Germinal center (tissue), 1 donor: ENCODE measurements around the gene WDR90.
A peak's percentile ranks its signal among the peaks of the same experiment; 100 is the strongest.
"Not testable (repeated sequence)": the region's sequence is repeated elsewhere in the genome, so short reads cannot be mapped to it uniquely, and the experiment has no call there.

Experiments used
- DNase-seq: peaks from one replicate; pipeline ENCODE4 v3.0.0; 2012; ENCODE audit warnings: mixed read lengths, low spot score

Gene WDR90

DNA sequence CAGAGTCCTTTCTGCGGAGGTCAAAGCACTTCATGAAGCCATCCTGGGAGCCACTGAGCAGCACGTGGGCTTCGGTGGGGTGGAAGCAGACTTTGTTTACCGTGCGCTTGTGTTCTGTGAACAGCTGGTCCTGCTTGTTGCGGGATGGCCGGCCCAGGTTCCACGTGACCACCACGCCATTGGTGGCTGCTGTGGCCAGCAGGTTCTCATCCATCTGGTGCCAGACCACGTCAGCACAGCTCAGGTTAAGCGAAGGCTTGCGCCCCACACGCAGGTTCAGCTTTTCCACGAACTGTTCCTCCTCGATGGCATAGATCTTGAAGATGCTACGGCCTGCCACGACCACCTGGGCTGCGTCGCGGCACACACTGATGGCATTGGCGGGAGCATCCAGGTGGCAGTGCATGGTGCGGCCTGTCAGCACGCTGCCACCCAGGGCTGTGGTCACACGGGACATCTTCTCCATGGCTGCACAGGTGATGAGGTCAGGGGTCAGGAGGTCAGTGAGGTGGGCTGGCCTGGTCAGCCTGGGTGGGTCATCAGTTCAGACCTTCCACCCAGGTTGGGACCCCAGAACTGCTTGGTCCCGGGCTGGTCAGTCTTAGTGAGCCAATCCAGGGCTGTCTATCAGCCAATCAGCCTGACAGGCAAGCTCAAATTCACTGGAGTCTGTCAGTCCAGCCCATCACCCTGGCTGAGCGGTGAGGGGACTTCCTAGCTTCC, 40.2 kb downstream of the WDR90 start:
- no peak for DNase-seq

DNA sequence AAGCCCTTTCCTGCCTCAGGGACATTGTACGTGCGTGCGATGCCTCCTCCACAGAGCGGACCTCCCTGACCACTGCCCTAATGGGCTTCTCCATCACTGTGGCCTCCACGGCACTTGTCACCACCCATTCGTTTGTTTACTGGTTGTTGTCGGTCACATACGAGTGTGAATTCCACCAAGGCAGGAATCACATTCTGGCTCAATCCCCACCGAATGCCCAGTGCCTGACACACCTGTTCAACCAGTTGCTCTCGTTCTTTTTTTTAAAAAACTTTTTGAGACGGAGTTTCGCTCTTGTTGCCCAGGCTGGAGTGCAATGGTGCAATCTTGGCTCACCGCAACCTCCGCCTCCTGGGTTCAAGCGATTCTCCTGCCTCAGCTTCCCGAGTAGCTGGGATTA, 42.1 kb downstream of the WDR90 start:
- not testable (repeated sequence) for DNase-seq

DNA sequence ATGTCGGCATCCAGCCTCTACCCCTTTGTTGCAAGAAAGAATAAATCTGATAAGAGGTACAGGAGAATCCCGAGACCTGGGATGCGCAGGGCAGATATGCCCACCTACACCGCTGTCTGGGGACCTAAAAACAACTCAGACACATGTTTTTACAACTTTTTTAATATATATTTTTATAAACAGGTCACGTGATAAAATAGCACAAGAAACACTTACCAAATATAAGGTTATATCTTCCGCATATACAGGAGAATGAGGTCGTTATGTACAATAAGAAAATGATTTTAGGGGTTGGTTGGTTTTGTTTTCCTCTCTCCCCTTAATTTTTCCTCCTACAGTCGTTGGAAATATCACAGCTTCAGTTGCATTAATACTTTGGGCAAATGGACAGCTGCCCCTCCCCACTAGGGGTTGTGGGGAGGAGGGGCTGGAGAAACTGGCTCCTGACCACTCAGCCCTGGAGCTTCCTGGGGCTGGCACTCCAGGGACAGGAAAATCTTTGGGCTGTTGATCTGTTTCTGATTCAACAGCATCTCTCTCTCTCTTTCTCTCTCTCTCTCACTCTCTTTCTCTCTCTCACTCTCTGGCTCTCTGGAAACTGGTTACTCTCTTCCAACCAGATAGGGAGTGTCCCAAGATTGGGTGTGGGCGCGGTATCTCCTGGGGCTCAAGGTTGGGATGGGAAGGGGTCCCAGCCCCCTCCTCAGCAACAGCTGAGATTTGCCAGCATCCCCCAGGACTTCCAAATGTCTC, 43.4 kb downstream of the WDR90 start:
- DNase-seq, result no peak

DNA sequence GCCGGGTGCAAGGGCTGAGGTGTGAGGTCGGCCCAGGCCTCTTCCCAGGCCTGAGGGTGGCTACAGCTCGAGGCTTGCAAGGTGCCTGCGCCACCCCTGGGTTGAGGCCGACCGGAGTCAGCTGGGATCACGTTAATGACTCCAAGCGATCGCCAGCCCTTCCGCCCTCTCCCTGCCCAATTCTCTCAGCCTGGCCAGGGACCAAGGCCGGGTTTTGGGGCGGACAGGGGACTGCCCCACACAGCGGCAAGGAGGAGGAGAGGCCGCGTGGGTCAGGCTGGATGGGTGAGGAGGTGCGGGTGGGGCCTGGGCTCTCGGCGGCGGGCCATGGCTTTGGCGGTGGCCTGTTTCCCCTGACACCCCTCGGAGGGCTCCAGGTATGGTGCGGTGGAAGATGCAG, 44.2 kb downstream of the WDR90 start:
- DNase-seq, result no peak

DNA sequence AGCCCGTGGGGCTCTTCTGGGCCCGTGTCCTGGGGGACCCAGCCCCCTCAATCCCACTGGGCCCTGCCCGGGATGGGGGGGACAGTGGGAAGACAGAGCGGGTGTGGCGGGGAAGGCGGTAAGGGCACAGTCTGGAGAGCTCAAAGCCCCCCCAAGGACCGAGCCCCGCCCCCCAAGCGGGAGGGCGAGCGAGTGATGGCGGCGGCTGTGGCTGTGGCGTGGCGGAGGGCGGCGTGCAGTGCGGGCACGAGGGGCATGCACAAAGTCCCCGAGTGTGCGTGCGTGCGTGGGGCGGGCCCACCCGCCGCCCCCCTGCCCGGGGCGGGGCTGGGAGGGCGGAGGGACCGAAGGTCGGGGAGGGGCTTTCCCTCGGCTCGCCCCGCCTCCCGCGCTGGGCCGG, 44.6 kb downstream of the WDR90 start:
- DNase-seq, result no peak

DNA sequence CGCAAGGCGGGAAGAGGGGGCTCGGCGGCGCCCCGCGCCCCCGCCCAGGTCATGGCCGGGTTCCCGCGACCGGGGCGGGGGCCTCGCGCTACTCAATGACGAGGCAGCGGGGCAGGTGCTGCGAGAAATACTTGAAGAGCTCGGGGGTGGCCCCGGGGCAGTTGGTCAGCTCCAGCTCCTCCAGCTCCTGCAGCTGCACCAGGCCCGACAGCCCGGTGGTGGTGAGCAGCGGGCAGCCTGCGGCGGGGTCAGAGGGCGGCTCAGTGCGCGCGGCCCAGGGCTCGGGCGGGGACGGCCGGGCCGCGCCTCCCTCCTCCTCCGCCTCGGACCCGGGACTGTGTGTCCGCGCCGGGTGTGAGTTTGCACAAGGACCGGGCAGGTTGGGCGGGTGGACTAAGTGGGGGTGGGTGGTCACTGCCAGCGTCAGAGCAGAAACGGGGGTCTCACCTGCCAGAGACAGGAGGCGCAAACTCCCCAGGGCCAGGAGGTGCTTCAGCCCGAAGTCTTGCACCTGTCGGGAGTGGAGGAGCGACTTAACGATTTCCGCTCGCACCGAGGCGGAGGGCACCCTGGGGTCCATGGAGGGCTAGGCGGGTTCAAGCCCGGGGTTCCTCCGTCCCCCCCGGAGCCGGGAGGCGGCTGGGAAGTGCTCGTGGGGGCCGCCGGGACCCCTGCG, 45.2 kb downstream of the WDR90 start:
- no peak for DNase-seq

DNA sequence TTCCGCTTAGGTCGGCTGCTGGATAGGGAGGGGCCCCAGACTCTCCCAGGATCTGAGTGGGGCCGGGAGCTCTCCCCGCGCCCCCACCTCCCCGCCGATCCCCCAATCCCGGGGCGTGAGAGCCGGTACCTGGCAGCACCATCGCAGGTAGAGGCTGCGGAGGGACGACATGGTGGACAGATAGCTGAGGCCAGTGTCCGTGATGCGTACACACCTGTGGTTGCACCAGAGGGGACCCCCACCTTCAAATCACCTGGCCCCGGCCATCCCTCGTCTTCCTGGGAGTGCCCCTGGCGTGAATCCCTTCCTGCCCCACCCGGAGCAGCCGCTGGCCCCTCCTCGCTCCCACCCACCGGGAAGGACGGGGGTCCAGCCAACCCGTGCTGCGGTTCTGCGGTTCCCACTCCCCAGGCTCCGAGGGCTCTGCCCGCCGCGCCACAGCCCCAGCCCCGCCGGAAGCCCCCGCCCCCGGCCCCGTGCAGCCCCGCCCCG, 45.7 kb downstream of the WDR90 start:
- no peak for DNase-seq

DNA sequence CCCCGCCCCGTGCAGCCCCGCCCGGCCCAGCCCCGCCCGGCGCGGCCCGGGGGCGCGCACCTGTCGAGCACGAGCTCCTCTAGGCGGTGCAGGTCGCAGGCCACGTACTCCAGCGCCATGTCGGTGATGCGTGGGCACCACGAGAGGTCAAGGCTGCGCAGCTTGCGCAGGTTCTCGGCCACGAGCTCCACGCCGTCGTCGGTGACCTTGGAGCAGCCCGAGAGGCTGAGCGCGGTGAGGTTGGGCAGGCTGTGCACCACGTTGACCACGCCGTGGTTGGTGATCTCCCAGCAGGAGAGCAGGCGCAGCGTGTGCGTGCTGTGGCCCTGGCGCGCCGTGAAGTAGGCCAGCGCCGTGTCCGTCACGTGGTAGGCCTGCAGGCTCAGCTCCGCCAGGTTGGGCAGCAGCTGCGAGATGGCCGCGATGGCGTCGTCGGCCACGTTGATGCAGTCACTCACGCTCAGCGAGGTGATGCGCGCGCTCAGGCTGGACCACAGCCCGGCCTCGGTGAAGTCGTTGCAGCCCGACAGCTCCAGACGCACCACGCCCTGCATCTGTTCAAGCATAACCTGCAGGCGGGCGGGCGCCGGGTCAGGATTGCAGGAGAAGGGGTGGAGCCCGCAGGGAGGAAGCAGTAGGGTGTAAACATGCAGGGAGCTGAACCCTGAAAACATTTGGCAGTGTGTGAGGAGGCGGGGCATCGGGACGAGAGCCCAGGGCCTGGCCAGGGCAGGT, 46.4 kb downstream of the WDR90 start:
- DNase-seq, result peak; percentile 68

DNA sequence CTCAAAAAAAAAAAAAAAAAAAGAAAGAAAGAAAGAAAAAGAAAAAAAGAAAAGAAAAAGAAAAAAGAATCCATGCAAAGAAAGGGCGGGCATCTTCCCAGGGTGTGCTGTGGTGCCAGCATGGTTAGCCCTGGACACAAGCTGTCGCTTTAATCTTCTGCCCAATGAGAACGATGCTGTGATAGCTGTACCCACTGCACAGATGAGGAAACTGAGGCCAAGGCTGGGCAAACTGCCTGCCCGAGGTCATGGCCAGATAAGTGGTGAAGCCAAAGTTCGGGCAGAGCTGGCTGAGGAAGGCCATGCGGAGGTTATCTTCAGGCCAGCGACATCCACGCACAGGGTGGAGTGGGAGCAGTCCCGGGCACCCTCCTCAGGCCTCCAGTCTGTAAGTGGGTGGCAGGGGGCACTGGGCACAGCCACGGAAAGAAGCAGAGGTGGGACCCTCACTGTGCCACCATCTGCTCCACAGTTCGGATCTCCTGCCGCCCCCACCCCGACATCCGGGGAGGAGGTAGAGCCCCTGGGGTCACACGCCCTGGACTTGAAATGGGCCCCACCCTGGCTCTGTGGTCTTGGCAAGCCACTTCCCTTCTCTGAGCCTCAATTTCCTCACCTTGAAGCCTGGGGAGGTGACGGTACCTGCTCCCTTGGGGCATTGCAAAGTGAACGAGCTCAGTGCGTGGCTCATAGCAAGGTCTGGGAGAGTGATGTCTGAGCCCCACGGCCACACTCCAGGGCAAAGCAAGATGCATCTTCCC, 49.9 kb downstream of the WDR90 start:
- no peak for DNase-seq

DNA sequence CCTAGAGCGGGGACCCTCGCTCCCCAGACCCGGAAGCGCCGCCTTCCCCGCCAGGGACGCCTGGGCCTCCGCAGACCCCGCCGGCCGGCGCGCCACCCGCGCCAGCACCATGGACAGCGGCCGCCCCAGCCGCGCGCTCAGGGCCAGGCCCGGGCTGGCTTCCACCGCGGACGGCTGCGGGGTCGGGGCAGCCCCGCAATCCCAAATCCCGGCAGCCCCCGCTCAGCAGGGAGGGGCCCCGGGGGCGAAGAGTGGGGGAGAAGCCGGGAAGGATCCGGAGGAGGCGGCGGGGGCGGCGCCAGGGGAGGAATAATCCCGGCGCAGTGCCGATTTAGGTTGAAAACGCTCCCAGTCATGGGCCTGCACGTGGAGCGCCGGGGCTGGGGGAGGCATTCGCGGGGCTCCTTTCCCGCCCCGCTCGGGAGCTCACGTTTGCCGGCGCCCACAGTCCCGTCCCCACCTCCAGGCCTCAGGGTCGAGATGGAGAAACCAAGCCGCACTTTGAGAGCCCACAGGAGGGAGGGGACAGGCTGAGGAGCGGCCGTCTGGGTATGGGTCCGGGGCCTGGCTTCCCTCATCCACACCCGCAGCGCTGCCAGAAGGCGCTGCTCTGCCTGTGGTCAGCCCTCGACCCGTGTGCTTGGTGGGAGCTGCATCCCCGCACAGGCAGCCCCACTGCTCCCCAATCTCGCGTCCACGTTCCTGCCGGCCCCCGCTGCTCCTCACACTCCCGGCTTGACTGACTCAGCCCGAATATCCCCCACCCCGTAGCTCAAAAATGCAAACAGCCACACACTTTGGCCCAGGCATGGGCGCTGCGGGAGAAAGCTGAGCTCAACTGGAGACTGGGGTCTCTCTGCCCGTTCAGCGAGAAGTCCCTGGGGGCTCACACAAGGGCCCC, 51.8 kb downstream of the WDR90 start:
- no peak for DNase-seq

DNA sequence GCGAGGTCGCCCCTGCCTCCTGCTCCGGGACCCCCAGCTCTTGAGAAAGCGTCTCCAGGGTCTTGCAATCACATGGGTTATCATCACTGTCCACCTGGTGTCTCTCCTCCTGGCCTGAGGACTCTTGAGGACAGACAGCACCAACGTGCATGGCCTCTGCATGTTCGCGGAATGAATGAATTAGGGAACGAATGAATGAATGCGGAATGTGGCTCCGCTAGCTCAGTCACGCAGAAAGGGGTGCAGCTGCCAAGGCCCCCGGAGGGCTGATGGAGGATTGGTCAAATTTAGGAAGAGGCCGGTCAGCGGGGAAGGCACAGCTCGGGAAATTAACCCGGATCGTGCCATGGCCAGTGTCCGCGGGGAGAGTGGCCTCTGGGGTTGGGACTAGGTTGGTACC, 53.2 kb downstream of the WDR90 start:
- no peak for DNase-seq

DNA sequence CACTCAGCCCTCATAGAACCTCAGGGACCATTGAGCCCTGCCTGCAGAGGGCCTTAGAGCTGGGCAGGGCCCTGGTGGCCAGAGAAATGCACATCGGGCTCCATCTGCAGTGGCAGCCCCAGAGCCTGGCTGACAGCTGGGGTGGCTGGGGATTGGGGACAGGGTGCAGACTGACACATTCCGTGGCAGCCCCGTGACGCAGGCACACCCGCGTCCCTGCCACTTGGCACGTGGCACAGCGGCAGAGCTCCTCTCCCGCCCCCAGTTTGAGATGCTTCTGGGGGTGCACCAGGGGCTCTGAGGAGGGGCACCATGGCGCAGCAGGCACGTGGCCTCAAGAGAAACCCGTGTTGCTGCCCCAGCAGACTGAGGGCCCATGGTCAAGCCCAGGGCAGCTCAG, 54.2 kb downstream of the WDR90 start:
- no peak for DNase-seq

DNA sequence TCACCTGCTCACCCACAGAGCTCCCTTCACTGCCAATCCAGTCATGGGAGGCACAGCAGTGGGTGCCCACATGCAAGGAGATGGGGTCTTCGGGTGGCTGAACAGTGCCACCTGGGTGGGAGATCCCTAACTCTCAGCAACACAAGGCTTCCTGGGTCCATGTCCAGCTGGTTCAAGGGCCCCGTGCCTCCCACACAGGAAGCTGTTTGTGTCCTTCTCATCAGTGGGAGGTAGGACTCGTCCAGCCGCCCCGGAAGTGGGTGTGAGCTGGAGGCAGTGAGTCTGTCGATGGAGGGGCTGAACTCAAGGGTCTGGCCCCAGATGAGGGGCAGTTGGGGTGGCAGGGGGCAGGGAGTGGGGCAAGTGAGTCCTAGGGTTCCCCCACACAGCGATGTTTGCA, 54.9 kb downstream of the WDR90 start:
- DNase-seq, result no peak

DNA sequence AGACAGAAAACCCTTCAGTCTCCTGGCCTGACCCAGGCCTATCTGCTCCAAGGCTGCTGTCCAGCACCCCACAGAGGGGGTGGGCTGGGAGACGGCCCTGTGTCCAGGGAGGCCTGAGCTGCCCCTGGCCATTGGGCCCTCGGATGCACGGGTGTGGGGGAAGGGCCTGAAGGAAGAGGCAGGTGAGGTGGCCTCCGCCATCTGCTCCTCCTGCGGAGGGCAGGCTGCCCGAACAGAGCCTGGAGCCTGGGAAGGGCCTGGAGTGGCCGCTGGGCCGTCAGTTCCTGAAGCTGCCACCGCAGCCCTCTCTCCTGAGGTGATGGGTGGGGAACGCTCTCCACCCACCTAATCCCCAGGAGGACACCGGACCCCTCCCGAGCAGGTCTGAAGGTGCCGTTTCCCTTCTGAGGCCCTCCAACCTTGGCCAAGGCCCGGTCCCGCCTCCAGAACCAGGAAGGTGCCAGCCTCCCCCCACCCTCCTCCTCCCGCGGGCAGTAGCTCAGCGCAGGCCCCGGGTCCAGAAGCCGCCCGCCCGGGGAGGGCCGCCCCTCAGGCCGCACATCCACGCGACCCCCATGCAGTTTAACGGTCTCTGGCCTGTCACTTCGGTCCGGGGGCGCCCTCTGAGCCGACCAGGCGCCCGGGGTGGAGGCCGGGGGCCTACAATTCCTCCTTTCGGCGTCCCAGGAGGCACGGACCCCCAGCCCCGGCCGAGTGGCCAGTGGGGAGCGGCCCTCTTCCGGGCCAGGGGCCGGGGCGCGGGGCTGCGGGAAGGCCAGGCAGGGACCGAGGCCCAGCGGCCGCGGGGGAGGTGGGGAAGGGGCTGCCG, 55.6 kb downstream of the WDR90 start:
- no peak for DNase-seq

DNA sequence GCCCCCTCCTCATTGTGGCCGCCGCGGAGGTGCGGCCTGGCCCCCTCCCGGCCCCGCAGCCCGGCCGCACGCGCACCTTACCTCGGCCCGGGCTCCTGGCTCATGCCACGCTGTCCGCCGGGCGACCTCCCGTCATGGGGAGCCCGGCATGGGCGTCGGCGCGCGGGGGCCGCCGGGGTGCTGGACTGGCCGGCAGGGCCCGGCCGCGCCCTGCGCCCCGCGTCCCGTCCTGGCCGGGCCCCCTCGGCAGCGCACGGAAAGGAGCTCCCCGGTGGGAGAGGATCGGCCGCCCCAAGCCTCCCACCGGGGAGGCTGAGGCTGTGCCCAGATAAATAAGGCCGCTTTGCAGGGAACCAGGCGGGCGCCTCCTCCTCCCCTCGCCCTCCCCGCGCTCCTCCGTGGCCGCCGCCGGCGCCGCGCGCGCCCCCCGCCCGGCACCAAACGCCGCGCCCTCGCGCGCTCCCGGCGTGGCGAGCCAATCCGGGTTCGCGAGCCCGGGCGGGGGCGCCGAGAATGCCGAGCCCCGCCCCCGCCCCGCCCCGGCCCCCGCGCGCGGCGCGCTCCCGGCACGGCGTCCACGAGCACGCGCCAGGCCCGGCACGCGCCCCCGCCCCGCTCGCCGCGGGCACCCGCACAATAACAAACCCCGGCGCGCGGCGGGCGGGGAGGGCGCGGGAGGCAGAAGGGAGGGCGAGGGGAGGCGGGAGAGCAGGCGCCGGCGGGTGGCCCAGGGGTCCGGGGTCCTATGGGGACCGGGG, 56.4 kb downstream of the WDR90 start, which contains the start of gene FBXL16:
Gene FBXL16, minus strand, starts transcription at position 371 of the 758 bp plus-strand sequence. CDS start 8,396 bp downstream, outside the sequence.
- no peak for DNase-seq

DNA sequence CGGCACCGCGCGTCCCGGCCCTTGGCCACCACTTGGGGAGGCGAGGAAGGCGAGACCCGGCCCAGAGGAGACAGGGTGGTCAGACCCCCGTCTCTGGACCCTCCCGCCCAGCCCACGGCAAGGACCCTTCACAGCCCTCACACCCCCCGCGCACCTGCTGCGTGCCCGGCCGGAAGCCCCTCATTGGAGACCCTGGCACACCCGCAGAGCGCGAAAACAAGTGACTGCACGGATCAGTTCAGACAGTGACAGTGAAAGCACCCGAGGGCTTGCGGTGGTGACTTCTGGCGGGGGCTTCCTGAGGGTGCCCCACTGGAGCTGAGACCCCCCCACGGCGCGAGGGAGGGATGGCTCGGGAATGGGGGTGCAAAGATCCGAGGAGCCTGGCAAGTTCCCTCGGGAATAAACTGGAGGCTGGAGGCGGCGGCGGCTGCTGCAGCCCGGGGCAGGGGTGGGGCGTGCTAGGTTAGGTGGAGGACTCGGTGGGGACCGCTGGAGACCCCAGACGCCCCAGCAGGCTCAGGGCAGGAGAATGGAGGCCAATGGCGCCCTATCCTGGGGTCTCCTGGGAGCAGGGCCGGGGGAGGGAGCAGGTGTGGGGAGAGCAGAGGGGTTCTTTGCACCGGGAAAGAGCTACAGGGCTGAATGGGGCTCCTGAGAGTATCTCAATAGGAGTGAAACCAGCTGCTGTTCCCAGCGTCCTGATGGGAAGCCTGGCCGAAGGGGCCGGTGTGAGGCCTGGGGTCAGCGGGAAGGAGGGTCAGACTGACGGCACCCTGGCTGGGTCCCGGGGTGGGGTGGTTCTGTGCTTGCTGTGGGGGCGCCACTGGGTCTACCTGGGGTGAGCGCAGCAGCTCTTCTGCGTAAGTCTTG, 57.3 kb downstream of the WDR90 start:
- DNase-seq, result no peak

DNA sequence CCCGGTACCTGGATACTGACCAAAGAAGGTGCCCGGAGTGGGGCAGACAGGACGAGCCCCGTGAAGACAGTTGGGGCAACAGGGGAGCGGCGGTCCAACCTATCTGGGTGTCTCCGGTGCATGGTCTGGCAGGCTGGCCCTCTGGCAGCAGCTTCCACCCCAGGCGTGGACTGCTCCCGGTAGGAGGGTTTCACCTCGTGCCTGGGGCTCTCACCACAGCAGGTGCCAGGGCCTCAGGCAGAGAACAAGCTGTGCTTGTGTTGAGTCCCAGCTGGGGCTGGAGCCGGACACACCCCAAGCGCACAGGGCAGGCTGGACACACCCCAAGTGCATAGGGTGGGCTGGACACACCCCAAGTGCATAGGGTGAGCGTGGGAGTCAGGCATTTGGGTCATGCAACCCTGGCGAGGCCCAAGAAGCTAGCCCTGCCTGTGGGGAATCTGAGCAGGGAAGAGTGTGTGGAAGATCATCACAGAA, 57.9 kb downstream of the WDR90 start:
- DNase-seq, result no peak

DNA sequence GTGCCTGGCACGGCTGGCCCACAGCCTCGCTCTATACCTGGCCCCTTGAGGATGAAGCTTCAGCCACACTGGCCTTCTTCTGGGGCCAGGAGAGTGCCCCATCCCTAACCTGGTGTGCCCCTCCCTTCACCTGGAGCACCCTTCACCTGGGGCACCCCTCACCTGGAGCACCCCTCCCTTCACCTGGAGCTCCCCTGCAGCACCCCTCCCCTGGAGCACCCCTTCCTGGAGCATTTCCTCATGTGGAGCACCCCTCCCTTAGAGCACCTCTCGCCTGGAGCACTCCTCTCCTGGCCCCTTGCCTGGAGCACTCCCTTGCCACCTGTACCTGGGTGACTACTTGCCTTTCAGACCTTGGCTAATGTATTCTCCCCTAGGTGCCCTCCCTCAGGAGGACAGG, 58.9 kb downstream of the WDR90 start:
- no peak for DNase-seq
